Neuronal stem cell (in vitro differentiated cells): ENCODE measurements around the gene TAF13.

Experiments
- DNase-seq: peaks from one replicate; pipeline ENCODE4 v3.0.0-alpha.2; 2013; ENCODE audit warnings: low spot score
- H2AFZ ChIP-seq: one replicate; pipeline ENCODE4 v1.6.1; 2013; ENCODE audit warnings: mild to moderate bottlenecking, low read length, inconsistent platforms
- H2AK5ac ChIP-seq: 2 replicates; pipeline ENCODE4 v1.6.1; 2013; ENCODE audit warnings: low read depth, mild to moderate bottlenecking, inconsistent platforms, low read length, moderate library complexity, mixed read lengths
- H2BK120ac ChIP-seq: 2 replicates; pipeline ENCODE4 v1.6.1; 2013; ENCODE audit warnings: low read depth, mild to moderate bottlenecking, inconsistent platforms, low read length, moderate library complexity, mixed read lengths
- H2BK12ac ChIP-seq: one replicate; pipeline ENCODE4 v1.6.1; 2013; ENCODE audit warnings: low read length, inconsistent platforms
- H2BK15ac ChIP-seq: 2 replicates; pipeline ENCODE4 v1.6.1; 2013; ENCODE audit warnings: mild to moderate bottlenecking, low read length, inconsistent platforms, mixed read lengths
- H2BK5ac ChIP-seq: one replicate; pipeline ENCODE4 v1.6.1; 2013; ENCODE audit warnings: inconsistent platforms, mild to moderate bottlenecking, low read length, moderate library complexity
- H3K14ac ChIP-seq: one replicate; pipeline ENCODE4 v1.6.1; 2013; ENCODE audit warnings: low read length, inconsistent platforms
- H3K18ac ChIP-seq: 2 replicates; pipeline ENCODE4 v1.6.1; 2013; ENCODE audit warnings: low read length, inconsistent platforms
- H3K23ac ChIP-seq: 2 replicates; pipeline ENCODE4 v1.6.1; 2013; ENCODE audit warnings: low read depth, mild to moderate bottlenecking, mixed read lengths, low read length, inconsistent platforms; ENCODE audit not compliant: poor library complexity
- H3K27ac ChIP-seq: replicated peaks from 3 replicates; pipeline ENCODE4 v1.5.1; 2013; ENCODE audit warnings: low read length, inconsistent platforms
- H3K27me3 ChIP-seq, 3 experiments: 2 replicates each; pipeline ENCODE4 v1.6.1; 2013; ENCODE audit warnings: low read length in 3 of 3, mild to moderate bottlenecking in 2 of 3, inconsistent platforms in 1 of 3, low read depth in 1 of 3, mixed read lengths in 1 of 3, moderate library complexity in 1 of 3; ENCODE audit not compliant: control insufficient read depth in 3 of 3, insufficient read depth in 3 of 3
- H3K36me3 ChIP-seq, 2 donors: replicated peaks in 1 of 2; 2 replicates each; pipeline ENCODE4 v1.6.1; 2013; ENCODE audit warnings: low read length in 2 of 2; ENCODE audit not compliant: control insufficient read depth in 2 of 2, insufficient read depth in 2 of 2
- H3K4ac ChIP-seq: 2 replicates; pipeline ENCODE4 v1.6.1; 2013; ENCODE audit warnings: inconsistent platforms, mild to moderate bottlenecking, low read length, moderate library complexity
- H3K4me1 ChIP-seq, 2 donors: 1 replicate in 1 of 2; 2 replicates in 1 of 2; pipeline ENCODE4 v1.6.1; 2013; ENCODE audit warnings: low read length in 2 of 2, low read depth in 1 of 2; ENCODE audit not compliant: control insufficient read depth in 2 of 2, insufficient read depth in 1 of 2
- H3K4me2 ChIP-seq: one replicate; pipeline ENCODE4 v1.6.1; 2013; ENCODE audit warnings: mild to moderate bottlenecking, low read length, inconsistent platforms; ENCODE audit not compliant: insufficient read depth, poor library complexity, severe bottlenecking
- H3K4me3 ChIP-seq, 2 donors: 2 replicates each; pipeline ENCODE4 v1.5.1; 2013; ENCODE audit warnings: low read length in 2 of 2, mild to moderate bottlenecking in 2 of 2, inconsistent platforms in 1 of 2, moderate library complexity in 1 of 2
- H3K79me1 ChIP-seq: one replicate; pipeline ENCODE4 v1.6.1; 2013; ENCODE audit warnings: low read depth, mild to moderate bottlenecking, inconsistent platforms, low read length, moderate library complexity
- H3K9ac ChIP-seq: one replicate; pipeline ENCODE4 v1.6.1; 2013; ENCODE audit warnings: mild to moderate bottlenecking, low read depth, low read length, inconsistent platforms; ENCODE audit not compliant: poor library complexity
- H3K9me3 ChIP-seq, 2 donors: replicated peaks in 1 of 2; 2 replicates each; pipeline versions ENCODE3 to v1.6.1; 2013; ENCODE audit warnings: low read length in 2 of 2, mild to moderate bottlenecking in 2 of 2, inconsistent platforms in 1 of 2, low read depth in 1 of 2, mixed read lengths in 1 of 2, moderate library complexity in 1 of 2; ENCODE audit not compliant: control insufficient read depth in 2 of 2, insufficient read depth in 1 of 2
- H4K8ac ChIP-seq: one replicate; pipeline ENCODE4 v1.6.1; 2013; ENCODE audit warnings: low read depth, mild to moderate bottlenecking, inconsistent platforms, low read length, moderate library complexity
- H4K91ac ChIP-seq: one replicate; pipeline ENCODE4 v1.6.1; 2013; ENCODE audit warnings: low read length, low read depth, mild to moderate bottlenecking, inconsistent platforms; ENCODE audit not compliant: poor library complexity
- WGBS, 2 donors: extraction: QIAGEN DNeasy Blood & Tissue Kit; methylation state at CpG; one replicate each; pipeline ENCODE4 v1.1.7; 2013; ENCODE audit warnings: missing lambda C conversion rate in 2 of 2, mixed read lengths in 1 of 2; ENCODE audit not compliant: insufficient read length in 2 of 2, insufficient replicate concordance in 1 of 2; ENCODE audit errors: extremely low coverage in 2 of 2; 5-methylcytosine and 5-hydroxymethylcytosine counted together

TAF13 gene

DNA sequence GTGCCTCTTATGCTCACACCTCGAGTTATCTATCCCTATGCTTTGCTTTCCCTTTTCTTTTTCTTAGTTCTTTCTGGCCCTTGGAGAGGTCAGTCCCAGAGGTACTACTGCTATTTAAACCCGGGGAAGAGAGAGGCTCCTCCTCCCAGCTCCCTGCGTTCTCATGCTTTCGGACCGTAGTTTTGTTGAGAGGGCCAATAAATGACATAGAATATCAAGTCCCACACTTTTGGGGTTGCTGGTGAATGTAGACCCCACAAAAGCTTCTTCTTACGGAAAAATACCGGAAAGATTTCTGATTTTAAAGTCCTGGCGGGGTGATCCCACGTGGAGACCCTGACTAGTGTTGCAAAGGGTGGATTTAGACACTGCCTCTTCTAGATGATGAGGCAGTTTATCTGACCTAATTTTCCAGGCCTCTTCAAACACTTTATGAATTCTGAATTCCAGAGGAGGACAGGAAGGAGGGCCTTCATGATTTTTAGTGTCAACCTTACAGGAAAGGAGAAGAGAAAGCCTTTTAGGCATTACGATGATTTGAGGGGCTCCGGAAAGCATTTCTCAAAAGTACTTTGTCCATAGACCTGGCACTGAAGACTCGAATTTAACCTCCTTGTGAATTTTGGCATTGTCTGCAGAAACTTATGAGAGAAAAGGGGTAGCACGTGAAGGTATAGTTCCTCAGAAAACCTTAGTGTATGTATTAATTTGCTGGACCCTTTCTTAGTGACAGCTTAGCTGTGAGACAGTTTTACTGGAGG lies 15.5 kb upstream of the TAF13 start:
- Histone ChIP-seq H2AK5ac (no peak overlapping the region), H2BK5ac (peak overlapping the region; percentile 87), H4K8ac (no peak overlapping the region), H2BK12ac (no peak overlapping the region), H2BK15ac (no peak overlapping the region), H3K4me1 (peaks cover 3 to 5% of the 10 kb centered on the region in 2 donors), H3K4ac (no peak overlapping the region), H2BK120ac (no peak overlapping the region), H3K27ac (peak overlapping the region; percentile 70), H3K18ac (peak overlapping the region; percentile 96), H3K27me3 (no peaks in the 10 kb centered on the region), H3K4me3 (peak overlapping the region; percentile 83 to 91), H2AFZ (peak overlapping the region; percentile 95), H4K91ac (no peak overlapping the region), H3K23ac (no peak overlapping the region), H3K36me3 (peaks cover 5 to 29% of the 10 kb centered on the region in 2 donors), H3K79me1 (no peaks in the 10 kb centered on the region), H3K14ac (no peak overlapping the region), H3K9ac (peak overlapping the region; percentile 96), H3K4me2 (peak overlapping the region; percentile 55), H3K9me3 (peaks cover 0 to 5% of the 10 kb centered on the region in 2 donors)
- no peak for DNase-seq
- no CpG with 5 or more reads among the region's 13 CpGs for WGBS, 2 donors

DNA sequence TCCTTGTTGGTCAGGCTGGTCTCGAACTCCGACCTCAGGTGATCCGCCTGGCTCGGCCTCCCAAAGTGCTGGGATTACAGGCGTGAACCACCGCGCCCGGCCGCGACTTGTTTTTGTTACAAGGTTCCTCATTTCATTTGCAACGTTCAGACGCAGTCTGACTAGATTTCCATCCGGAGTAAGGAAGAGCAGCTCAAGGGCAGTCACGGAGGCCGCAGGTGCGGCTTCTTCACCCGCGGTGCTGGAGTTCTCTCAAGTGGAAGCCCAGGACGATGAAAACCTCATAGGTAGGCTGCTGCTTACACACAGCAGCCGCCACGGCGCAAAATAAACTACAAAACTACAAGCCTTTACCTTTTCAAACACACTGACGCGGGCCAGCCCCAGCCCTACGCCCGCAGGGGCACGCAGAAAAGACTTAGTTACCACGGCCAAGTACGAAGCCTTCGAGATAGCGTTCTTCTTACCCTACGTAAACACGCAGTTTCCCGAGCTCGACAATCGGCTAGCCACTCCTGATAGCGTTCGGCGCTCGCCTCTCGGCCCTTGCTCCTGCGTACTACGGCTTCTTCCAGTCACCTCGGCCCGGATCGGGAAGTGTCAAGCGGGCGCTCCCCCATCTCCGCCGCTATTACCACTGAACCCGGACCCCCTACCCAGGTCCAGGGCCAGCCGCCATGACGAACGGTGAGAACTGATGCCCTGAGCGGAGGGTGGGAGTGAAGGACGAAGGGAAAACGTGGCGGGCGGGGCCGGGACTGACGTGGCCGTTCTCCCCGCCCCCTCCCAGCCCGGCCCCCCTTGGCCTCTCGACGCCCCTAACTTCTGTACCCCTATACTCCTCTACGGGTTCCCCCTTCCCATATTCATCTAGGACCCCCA lies 14.6 kb upstream of the TAF13 start, which contains the start of gene TMEM167B:
TSS of gene TMEM167B (plus strand) at position 569 of the 882 bp plus-strand sequence. CDS start at position 678, 109 bp downstream.
- no CpG with 5 or more reads among the region's 67 CpGs for WGBS, 2 donors
- Histone ChIP-seq H3K14ac (no peak within 1 kb of the TSS), H3K27ac (peak within 1 kb of the TSS; percentile 70), H2AFZ (peak within 1 kb of the TSS; percentile 95), H3K79me1 (no peaks in the 10 kb centered on the region), H2BK5ac (peak within 1 kb of the TSS; percentile 87), H3K23ac (peak within 1 kb of the TSS; percentile 99), H3K18ac (peak within 1 kb of the TSS; percentile 96), H4K91ac (no peak within 1 kb of the TSS), H3K27me3 (no peaks in the 10 kb centered on the region), H3K4me1 (peaks cover 3 to 5% of the 10 kb centered on the region in 2 donors), H3K9ac (peak within 1 kb of the TSS; percentile 96), H2BK12ac (no peak within 1 kb of the TSS), H3K4ac (no peak within 1 kb of the TSS), H3K36me3 (peaks cover 5 to 26% of the 10 kb centered on the region in 2 donors), H2AK5ac (no peak within 1 kb of the TSS), H4K8ac (no peak within 1 kb of the TSS), H2BK15ac (no peak within 1 kb of the TSS), H2BK120ac (no peak within 1 kb of the TSS), H3K4me3 (peak within 1 kb of the TSS; percentile 83 to 91), H3K9me3 (peaks cover 0 to 5% of the 10 kb centered on the region in 2 donors), H3K4me2 (peak within 1 kb of the TSS; percentile 77)
- DNase-seq = peak; percentile 84

DNA sequence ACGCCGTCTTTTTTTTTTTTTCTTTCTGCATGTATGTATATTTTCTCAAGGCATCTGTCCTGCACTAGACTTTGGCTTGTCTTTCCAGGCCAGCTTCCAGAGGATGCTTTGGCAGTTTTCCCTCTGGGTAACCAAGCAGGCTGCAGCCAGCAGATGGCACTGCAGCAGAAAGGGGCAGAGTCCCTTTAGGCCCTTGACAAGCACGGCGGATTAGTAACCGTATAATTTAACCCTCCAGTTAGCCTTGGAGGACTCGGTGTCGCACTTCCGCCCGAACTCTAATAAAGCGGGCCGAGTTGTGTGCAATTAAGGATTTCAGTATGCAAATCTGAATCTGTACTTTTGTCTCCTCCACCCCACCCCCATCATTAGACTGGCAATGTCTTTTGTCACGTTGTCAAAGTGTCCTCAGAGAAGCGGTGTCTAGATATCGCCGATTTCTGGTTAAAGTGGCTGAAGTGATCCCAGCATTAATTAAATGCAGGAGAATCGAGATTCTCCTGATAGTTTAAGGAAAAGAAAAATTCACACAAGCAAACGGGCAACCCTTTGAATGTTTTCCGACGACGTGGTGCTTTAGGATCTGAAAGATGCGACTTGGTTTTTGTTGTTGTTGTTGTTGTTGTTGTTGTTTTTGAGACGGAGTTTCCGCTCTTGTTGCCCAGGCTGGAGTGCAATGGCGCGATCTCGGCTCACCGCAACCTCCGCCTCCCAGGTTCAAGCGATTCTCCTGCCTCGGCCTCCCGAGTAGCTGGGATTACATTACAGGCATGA lies 13.6 kb upstream of the TAF13 start:
- H3K4me3 ChIP-seq = no peak overlapping the region
- no peak overlapping the region for H3K23ac ChIP-seq
- WGBS, 2 donors = no CpG with 5 or more reads among the region's 31 CpGs
- H4K91ac ChIP-seq = no peak overlapping the region
- H3K27me3 ChIP-seq = no peaks in the 10 kb centered on the region
- H3K9ac ChIP-seq = no peak overlapping the region
- no peak overlapping the region for H2AK5ac ChIP-seq
- H2BK12ac ChIP-seq = no peak overlapping the region
- H3K18ac ChIP-seq = no peak overlapping the region
- H3K27ac ChIP-seq = no peak overlapping the region
- H3K4me1 ChIP-seq = peaks cover 3 to 5% of the 10 kb centered on the region in 2 donors
- H2BK15ac ChIP-seq = no peak overlapping the region
- no peaks in the 10 kb centered on the region for H3K79me1 ChIP-seq
- no peak overlapping the region for H2BK120ac ChIP-seq
- H3K9me3 ChIP-seq = peaks cover 0 to 5% of the 10 kb centered on the region in 2 donors
- H2BK5ac ChIP-seq = no peak overlapping the region
- no peak overlapping the region for H3K4ac ChIP-seq
- H4K8ac ChIP-seq = no peak overlapping the region
- no peak overlapping the region for H3K4me2 ChIP-seq
- DNase-seq = no peak
- H2AFZ ChIP-seq = no peak overlapping the region
- H3K36me3 ChIP-seq = peaks cover 4 to 16% of the 10 kb centered on the region in 2 donors
- H3K14ac ChIP-seq = no peak overlapping the region
